Prostate gland (tissue), 2 donors: Measurements from ENCODE around the gene PCDH9.

ENCODE experiments used
- CTCF ChIP-seq, 4 experiments: fragments of 200-600 bp in 2 of 4; fragments of 450-650 bp in 2 of 4; sonication (generic) in 2 of 4; IDR thresholded peaks; 1 replicate in 3 of 4; 2 replicates in 1 of 4; pipeline ENCODE4 v1.5.1; 2016 to 2019; ENCODE audit warnings: antibody characterized with exemption in 4 of 4, mild to moderate bottlenecking in 2 of 4, moderate library complexity in 2 of 4
- POLR2A ChIP-seq: fragments of 450-650 bp; IDR thresholded peaks from one replicate; pipeline ENCODE4 v1.6.1; 2016; ENCODE audit warnings: antibody characterized with exemption, mild to moderate bottlenecking
- POLR2AphosphoS5 ChIP-seq: sonication (generic); formaldehyde crosslinking; IDR thresholded peaks from one replicate; pipeline ENCODE4 v1.6.1; 2017; ENCODE audit warnings: antibody characterized with exemption

GRCh38 chr13:66429156-66429555 lies 801.0 kb downstream of the PCDH9 start:
- no peak for TF ChIP-seq POLR2A
- no peak for TF ChIP-seq CTCF (IDR thresholded peaks at IDR 0.05)
- TF ChIP-seq POLR2AphosphoS5 = no peak
